Vagina (tissue), 2 donors: ENCODE measurements around the gene KLHL13.

Experiments
- CTCF ChIP-seq, 3 experiments: fragments of 450-650 bp in 2 of 3; fragments of 200-600 bp in 1 of 3; sonication (generic) in 1 of 3; IDR thresholded peaks; one replicate each; pipeline ENCODE4 v1.5.1; 2017 to 2019; ENCODE audit warnings: antibody characterized with exemption in 3 of 3, mild to moderate bottlenecking in 2 of 3, moderate library complexity in 2 of 3
- POLR2AphosphoS5 ChIP-seq, 2 donors: sonication (generic); formaldehyde crosslinking; IDR thresholded peaks; one replicate each; pipeline ENCODE4 v1.9.0; 2017; ENCODE audit warnings: antibody characterized with exemption in 2 of 2, mild to moderate bottlenecking in 2 of 2, low read depth in 1 of 2; ENCODE audit not compliant: insufficient read depth in 1 of 2

DNA sequence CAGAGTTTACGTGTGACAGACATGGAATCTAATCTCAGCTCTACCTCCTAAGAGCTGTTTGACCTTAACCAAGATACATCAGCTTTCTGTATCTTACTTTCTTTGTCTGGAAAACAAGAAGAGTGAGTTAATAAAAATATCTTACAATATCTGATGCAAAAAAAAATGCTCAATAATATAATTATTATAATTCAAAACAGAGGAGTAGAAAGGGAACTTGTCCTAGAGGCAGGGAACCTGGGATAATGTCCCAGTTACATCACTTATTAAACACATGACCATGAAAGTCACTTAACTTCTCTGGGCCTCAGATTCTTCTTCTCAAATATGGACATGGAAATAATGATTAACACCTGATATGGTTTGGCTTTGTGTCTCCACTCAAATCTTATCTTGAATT, 256.1 kb downstream of the KLHL13 start:
- TF ChIP-seq POLR2AphosphoS5 (IDR thresholded peaks at IDR 0.05; ENCODE audit: insufficient read depth in 1 of 2, low read depth in 1 of 2): no peak
- TF ChIP-seq CTCF (IDR thresholded peaks at IDR 0.05): no peak
